ENCODE results near the gene WDR7. TPM values are rescaled to one million over a fixed set of nuclear protein-coding genes. Genes with fewer than 3 reads are reported as not detected.

WDR7 gene
- total and polyA plus RNA-seq, 9 donors = 7.3 to 18.1 (median 9.6) TPM

DNA sequence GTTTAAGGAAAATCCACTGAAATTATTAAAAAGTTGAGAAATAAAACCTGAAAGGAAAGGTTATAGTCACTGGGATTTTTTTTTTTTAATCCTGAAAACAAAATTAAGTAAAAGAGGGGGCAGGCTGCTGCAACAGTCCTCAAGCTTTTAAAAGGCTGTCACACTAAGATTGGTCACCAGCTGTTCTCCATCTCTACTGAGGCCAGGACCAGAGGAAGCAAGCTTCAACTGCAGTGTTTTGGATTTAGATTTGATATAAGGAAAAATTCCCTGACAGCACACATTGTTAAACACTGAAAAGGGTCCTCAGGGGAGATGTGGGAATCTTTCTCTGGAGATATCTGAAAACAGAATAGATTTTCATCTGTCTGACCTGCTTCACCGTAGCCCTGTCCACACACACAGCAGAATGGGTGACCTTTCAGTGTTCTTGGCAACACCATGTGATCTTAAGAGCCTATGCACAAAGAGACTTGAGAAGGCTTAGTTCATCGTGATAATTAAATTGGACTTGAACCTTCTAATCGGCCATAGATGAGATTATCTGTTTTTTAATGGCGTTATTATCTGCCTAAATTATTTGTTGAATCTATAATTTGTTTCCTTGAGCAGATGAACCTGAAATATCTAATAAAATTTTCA lies 363.7 kb downstream of the WDR7 start:
- no peak overlapping the region for H3K27ac ChIP-seq (ENCODE audit: low read length)
- H3K4me1 ChIP-seq (ENCODE audit: control insufficient read depth, insufficient read depth, low read length) = no peaks in the 10 kb centered on the region
- H3K27me3 ChIP-seq (ENCODE audit: control insufficient read depth, insufficient read depth, low read length) = no peaks in the 10 kb centered on the region
- H3K4me3 ChIP-seq (ENCODE audit: low read length) = no peak overlapping the region
- no peak for DNase-seq
- no peaks in the 10 kb centered on the region for H3K9me3 ChIP-seq (replicated peaks; ENCODE audit: control insufficient read depth, low read depth, low read length)
- WGBS (ENCODE audit: insufficient coverage) = no CpG with 5 or more reads among the region's 4 CpGs
- H3K36me3 ChIP-seq (ENCODE audit: control insufficient read depth, insufficient read depth, low read length) = no peaks in the 10 kb centered on the region

GRCh38 chr18:57015451-57015850 lies 364.3 kb downstream of the WDR7 start:
- H3K4me1 ChIP-seq (ENCODE audit: control insufficient read depth, insufficient read depth, low read length) = no peaks in the 10 kb centered on the region
- H3K27me3 ChIP-seq (ENCODE audit: control insufficient read depth, insufficient read depth, low read length) = no peaks in the 10 kb centered on the region
- no CpG with 5 or more reads among the region's 7 CpGs for WGBS (ENCODE audit: insufficient coverage)
- no peaks in the 10 kb centered on the region for H3K36me3 ChIP-seq (ENCODE audit: control insufficient read depth, insufficient read depth, low read length)
- DNase-seq = no peak
- H3K9me3 ChIP-seq (replicated peaks; ENCODE audit: control insufficient read depth, low read depth, low read length) = no peaks in the 10 kb centered on the region
- no peak overlapping the region for H3K4me3 ChIP-seq (ENCODE audit: low read length)
- H3K27ac ChIP-seq (ENCODE audit: low read length) = no peak overlapping the region

- Histone ChIP-seq H3K27me3 (ENCODE audit: control insufficient read depth, insufficient read depth, low read length) (no peaks in the 10 kb centered on the region), H3K36me3 (ENCODE audit: control insufficient read depth, insufficient read depth, low read length) (peaks cover 6% of the 10 kb centered on the region), H3K27ac (ENCODE audit: low read length) (no peak overlapping the region), H3K4me1 (ENCODE audit: control insufficient read depth, insufficient read depth, low read length) (no peaks in the 10 kb centered on the region), H3K4me3 (ENCODE audit: low read length) (no peak overlapping the region), H3K9me3 (replicated peaks; ENCODE audit: control insufficient read depth, low read depth, low read length) (no peaks in the 10 kb centered on the region)
- 100% methylated on average over 1 of the region's 3 CpGs for WGBS (ENCODE audit: insufficient coverage)
- DNase-seq = no peak
Observed at GRCh38 chr18:57018845-57019244, 367.7 kb downstream of the WDR7 start.

DNA sequence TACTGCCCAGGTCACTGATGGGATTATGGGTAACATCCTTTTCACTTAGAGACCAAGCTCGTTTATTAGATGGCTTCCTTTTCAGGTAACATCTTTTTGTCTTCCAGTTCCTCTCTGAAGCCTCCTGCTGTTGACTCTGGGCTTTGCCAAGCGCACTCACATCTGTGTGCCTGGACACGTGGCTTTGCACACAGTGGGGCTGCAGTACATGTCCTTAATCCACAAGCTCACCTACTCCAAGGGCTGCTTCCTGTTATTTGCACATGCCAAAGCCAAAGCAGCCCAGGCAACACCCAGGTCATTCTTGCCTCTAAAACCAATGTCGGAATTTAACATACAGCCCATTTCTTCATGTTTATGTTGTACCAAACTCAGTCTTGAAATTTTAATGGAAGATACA lies 371.6 kb downstream of the WDR7 start:
- Histone ChIP-seq H3K4me1 (ENCODE audit: control insufficient read depth, insufficient read depth, low read length) (no peaks in the 10 kb centered on the region), H3K27ac (ENCODE audit: low read length) (no peak overlapping the region), H3K4me3 (ENCODE audit: low read length) (no peak overlapping the region), H3K27me3 (ENCODE audit: control insufficient read depth, insufficient read depth, low read length) (no peaks in the 10 kb centered on the region), H3K36me3 (ENCODE audit: control insufficient read depth, insufficient read depth, low read length) (peaks cover 12% of the 10 kb centered on the region), H3K9me3 (replicated peaks; ENCODE audit: control insufficient read depth, low read depth, low read length) (no peaks in the 10 kb centered on the region)
- no peak for DNase-seq
- WGBS (ENCODE audit: insufficient coverage) = 81% methylated on average over 3 of the region's 4 CpGs

DNA sequence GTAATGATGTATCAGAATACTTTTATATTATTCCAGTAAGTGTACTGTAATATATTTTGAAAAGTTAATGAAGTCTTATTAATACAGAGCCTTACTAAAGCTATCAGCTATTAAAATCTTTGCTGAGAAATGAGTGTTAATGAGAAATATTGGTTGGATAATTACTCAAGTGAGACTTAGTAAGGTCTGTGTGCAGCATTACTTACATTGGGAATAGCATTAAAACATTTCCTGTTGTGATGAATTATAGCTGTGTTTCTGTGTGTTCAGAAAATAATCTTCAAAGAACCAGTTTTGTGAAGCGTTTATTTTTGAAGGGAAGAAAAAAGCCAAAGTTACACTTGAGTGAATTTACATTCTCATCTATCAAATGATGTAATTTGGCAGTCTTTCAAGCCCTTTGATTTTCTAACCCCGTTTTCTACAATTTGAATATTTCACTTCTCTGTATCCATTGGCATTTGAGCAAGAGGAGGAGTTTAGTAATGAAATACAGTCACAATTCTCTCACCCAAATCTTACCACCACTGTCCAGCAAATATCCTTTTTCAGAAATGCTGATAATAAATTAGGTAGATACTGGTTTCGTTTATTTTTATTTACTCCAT lies 372.2 kb downstream of the WDR7 start:
- H3K27me3 ChIP-seq (ENCODE audit: control insufficient read depth, insufficient read depth, low read length) = no peaks in the 10 kb centered on the region

GRCh38 chr18:57025540-57025939 lies 374.4 kb downstream of the WDR7 start:
- H3K27ac ChIP-seq (ENCODE audit: low read length) = no peak overlapping the region
- H3K27me3 ChIP-seq (ENCODE audit: control insufficient read depth, insufficient read depth, low read length) = no peaks in the 10 kb centered on the region
- WGBS (ENCODE audit: insufficient coverage) = 69% methylated on average over 2 of the region's 4 CpGs
- no peaks in the 10 kb centered on the region for H3K4me1 ChIP-seq (ENCODE audit: control insufficient read depth, insufficient read depth, low read length)
- peaks cover 15% of the 10 kb centered on the region for H3K36me3 ChIP-seq (ENCODE audit: control insufficient read depth, insufficient read depth, low read length)
- no peak for DNase-seq
- H3K9me3 ChIP-seq (replicated peaks; ENCODE audit: control insufficient read depth, low read depth, low read length) = no peaks in the 10 kb centered on the region
- H3K4me3 ChIP-seq (ENCODE audit: low read length) = no peak overlapping the region

More for the DNA sequence above, 372.2 kb downstream of the WDR7 start:
- no peaks in the 10 kb centered on the region for H3K4me1 ChIP-seq (ENCODE audit: control insufficient read depth, insufficient read depth, low read length)
- H3K4me3 ChIP-seq (ENCODE audit: low read length) = no peak overlapping the region
- H3K36me3 ChIP-seq (ENCODE audit: control insufficient read depth, insufficient read depth, low read length) = peaks cover 12% of the 10 kb centered on the region
- no CpG with 5 or more reads among the region's 3 CpGs for WGBS (ENCODE audit: insufficient coverage)
- H3K27ac ChIP-seq (ENCODE audit: low read length) = no peak overlapping the region
- DNase-seq = no peak
- H3K9me3 ChIP-seq (replicated peaks; ENCODE audit: control insufficient read depth, low read depth, low read length) = no peaks in the 10 kb centered on the region

- no peak overlapping the region for H3K27ac ChIP-seq (ENCODE audit: low read length)
- no peak overlapping the region for H3K4me3 ChIP-seq (ENCODE audit: low read length)
- H3K4me1 ChIP-seq (ENCODE audit: control insufficient read depth, insufficient read depth, low read length) = no peaks in the 10 kb centered on the region
- no peaks in the 10 kb centered on the region for H3K27me3 ChIP-seq (ENCODE audit: control insufficient read depth, insufficient read depth, low read length)
- H3K9me3 ChIP-seq (replicated peaks; ENCODE audit: control insufficient read depth, low read depth, low read length) = no peaks in the 10 kb centered on the region
- no peak for DNase-seq
- peaks cover 9% of the 10 kb centered on the region for H3K36me3 ChIP-seq (ENCODE audit: control insufficient read depth, insufficient read depth, low read length)
- WGBS (ENCODE audit: insufficient coverage) = 80% methylated on average over 1 of the region's 2 CpGs
Observed at GRCh38 chr18:57026316-57026715, 375.2 kb downstream of the WDR7 start.

GRCh38 chr18:57027190-57027708 lies 376.1 kb downstream of the WDR7 start:
- no peak for DNase-seq
- H3K27ac ChIP-seq (ENCODE audit: low read length) = no peak overlapping the region
- no peak overlapping the region for H3K4me3 ChIP-seq (ENCODE audit: low read length)
- WGBS (ENCODE audit: insufficient coverage) = 91% methylated on average over 13 of the region's 15 CpGs
- peaks cover 9% of the 10 kb centered on the region for H3K36me3 ChIP-seq (ENCODE audit: control insufficient read depth, insufficient read depth, low read length)
- H3K27me3 ChIP-seq (ENCODE audit: control insufficient read depth, insufficient read depth, low read length) = no peaks in the 10 kb centered on the region
- H3K9me3 ChIP-seq (replicated peaks; ENCODE audit: control insufficient read depth, low read depth, low read length) = no peaks in the 10 kb centered on the region
- no peaks in the 10 kb centered on the region for H3K4me1 ChIP-seq (ENCODE audit: control insufficient read depth, insufficient read depth, low read length)

GRCh38 chr18:57029761-57030160 lies 378.6 kb downstream of the WDR7 start:
- no peaks in the 10 kb centered on the region for H3K27me3 ChIP-seq (ENCODE audit: control insufficient read depth, insufficient read depth, low read length)
- no peak overlapping the region for H3K4me3 ChIP-seq (ENCODE audit: low read length)
- DNase-seq = no peak
- no CpG with 5 or more reads among the region's 5 CpGs for WGBS (ENCODE audit: insufficient coverage)
- no peaks in the 10 kb centered on the region for H3K9me3 ChIP-seq (replicated peaks; ENCODE audit: control insufficient read depth, low read depth, low read length)
- peaks cover 9% of the 10 kb centered on the region for H3K36me3 ChIP-seq (ENCODE audit: control insufficient read depth, insufficient read depth, low read length)
- H3K27ac ChIP-seq (ENCODE audit: low read length) = no peak overlapping the region
- no peaks in the 10 kb centered on the region for H3K4me1 ChIP-seq (ENCODE audit: control insufficient read depth, insufficient read depth, low read length)

GRCh38 chr18:57030417-57030816 lies 379.3 kb downstream of the WDR7 start:
- Histone ChIP-seq H3K27me3 (ENCODE audit: control insufficient read depth, insufficient read depth, low read length) (no peaks in the 10 kb centered on the region), H3K9me3 (replicated peaks; ENCODE audit: control insufficient read depth, low read depth, low read length) (no peaks in the 10 kb centered on the region), H3K4me3 (ENCODE audit: low read length) (no peak overlapping the region), H3K27ac (ENCODE audit: low read length) (no peak overlapping the region), H3K36me3 (ENCODE audit: control insufficient read depth, insufficient read depth, low read length) (peaks cover 9% of the 10 kb centered on the region), H3K4me1 (ENCODE audit: control insufficient read depth, insufficient read depth, low read length) (no peaks in the 10 kb centered on the region)
- WGBS (ENCODE audit: insufficient coverage) = 100% methylated on average over 2 of the region's 5 CpGs
- DNase-seq = no peak

Measured in muscle of leg (tissue), 11 donors.